MM.1S (cell line): Measurements from ENCODE around the gene CCDC85C.

Experiments used
- DNase-seq: peaks from one replicate; pipeline ENCODE4 v3.0.0-alpha.2; 2015
- H2AFZ ChIP-seq: fragments of 300-600 bp; sonication (generic); 2 replicates; pipeline ENCODE4 v1.6.0; 2016; ENCODE audit warnings: antibody characterized with exemption, low read length
- H3F3A ChIP-seq: fragments of 300-600 bp; sonication (generic); 2 replicates; pipeline ENCODE4 v1.6.1; 2016; ENCODE audit warnings: mild to moderate bottlenecking, antibody characterized with exemption, low read length, moderate library complexity, mixed read lengths; ENCODE audit not compliant: insufficient read depth
- H3K27ac ChIP-seq: fragments of 300-600 bp; sonication (generic); 2 replicates; pipeline ENCODE4 v1.5.1; 2016; ENCODE audit warnings: mild to moderate bottlenecking, low read length
- H3K27me3 ChIP-seq: fragments of 300-600 bp; sonication (generic); replicated peaks from 2 replicates; pipeline ENCODE4 v1.6.0; 2016; ENCODE audit warnings: low read length; ENCODE audit not compliant: insufficient read depth
- H3K36me3 ChIP-seq: fragments of 300-600 bp; sonication (generic); replicated peaks from 2 replicates; pipeline ENCODE4 v1.6.1; 2016; ENCODE audit warnings: mild to moderate bottlenecking, low read length, mixed read lengths; ENCODE audit not compliant: insufficient read depth
- H3K4me1 ChIP-seq: fragments of 300-600 bp; sonication (generic); 2 replicates; pipeline ENCODE4 v1.6.1; 2016; ENCODE audit warnings: low read length, mixed read lengths
- H3K4me2 ChIP-seq: fragments of 300-600 bp; sonication (generic); 2 replicates; pipeline ENCODE4 v1.6.0; 2016; ENCODE audit warnings: low read depth, low read length
- H3K4me3 ChIP-seq: fragments of 300-600 bp; sonication (generic); 2 replicates; pipeline ENCODE4 v1.5.1; 2016; ENCODE audit warnings: low read length, mixed read lengths
- H3K79me2 ChIP-seq: fragments of 300-600 bp; sonication (generic); 2 replicates; pipeline ENCODE4 v1.6.1; 2016; ENCODE audit warnings: mixed run types, low read length, mixed read lengths
- H3K9ac ChIP-seq: fragments of 300-600 bp; sonication (generic); 2 replicates; pipeline ENCODE4 v1.6.1; 2016; ENCODE audit warnings: low read length, mixed read lengths
- H3K9me2 ChIP-seq: fragments of 300-600 bp; sonication (generic); replicated peaks from 2 replicates; pipeline ENCODE4 v1.6.1; 2016; ENCODE audit warnings: mild to moderate bottlenecking, low read length, mixed read lengths; ENCODE audit not compliant: insufficient read depth
- H3K9me3 ChIP-seq: fragments of 300-600 bp; sonication (generic); replicated peaks from 2 replicates; pipeline ENCODE4 v1.6.1; 2016; ENCODE audit warnings: mild to moderate bottlenecking, low read length, mixed read lengths; ENCODE audit not compliant: insufficient read depth
- H4K20me1 ChIP-seq: fragments of 300-600 bp; sonication (generic); 2 replicates; pipeline ENCODE4 v1.6.1; 2016; ENCODE audit warnings: mild to moderate bottlenecking, low read length, moderate library complexity, mixed read lengths; ENCODE audit not compliant: insufficient read depth
- EZH2 ChIP-seq: fragments of 300-600 bp; sonication (generic); optimal IDR thresholded peaks from 2 replicates; pipeline ENCODE3; 2017; ENCODE audit warnings: low read depth, mild to moderate bottlenecking, antibody characterized with exemption, low read length, mixed read lengths
- EZH2phosphoT487 ChIP-seq: fragments of 300-600 bp; sonication (generic); IDR thresholded peaks from 2 replicates; pipeline ENCODE4 v1.6.1; 2018; ENCODE audit warnings: antibody characterized with exemption, low read length
- TF ChIP-seq, protein P1 (sequence below): fragments of 300-600 bp; sonication (generic); IDR thresholded peaks from 2 replicates; pipeline ENCODE4 v1.5.1; 2016; ENCODE audit warnings: antibody characterized with exemption, low read length, mixed read lengths

The CCDC85C gene

DNA sequence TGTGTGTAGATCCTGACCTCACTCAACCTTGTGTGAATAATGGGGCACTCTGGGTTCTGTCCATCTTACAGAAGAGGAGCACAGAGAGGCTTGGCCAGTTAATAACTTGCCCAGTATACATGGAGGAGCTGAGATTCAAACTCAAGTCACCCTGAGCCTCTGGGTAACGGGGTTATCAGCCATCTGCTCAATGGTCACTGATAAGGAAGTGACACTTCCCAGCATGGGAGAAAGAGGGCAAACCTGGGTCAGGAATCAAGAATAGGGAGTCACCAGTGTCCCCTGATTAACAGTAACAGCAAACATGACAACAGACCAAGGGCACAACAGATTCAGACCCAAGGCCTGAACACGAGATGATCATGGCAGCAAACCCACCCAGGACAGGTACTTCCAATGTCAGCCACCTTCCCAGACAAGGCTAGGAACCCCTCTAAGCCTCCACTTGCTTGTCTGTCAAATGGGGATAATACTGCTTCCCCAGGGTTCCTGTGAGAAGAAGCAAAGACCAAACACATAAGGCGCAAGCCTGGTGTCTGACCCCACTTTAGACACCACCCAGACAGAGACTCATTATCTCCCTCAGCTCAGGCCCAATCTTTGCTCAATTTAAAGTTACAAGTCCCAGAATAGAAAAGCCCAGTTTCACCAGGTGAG is 3.6 kb downstream of the CCDC85C start:
- Histone ChIP-seq H3K27me3 (no peaks in the 10 kb centered on the region), H3F3A (no peaks in the 10 kb centered on the region), H3K36me3 (no peaks in the 10 kb centered on the region), H4K20me1 (no peaks in the 10 kb centered on the region), H3K4me3 (no peak overlapping the region), H3K4me1 (no peaks in the 10 kb centered on the region), H3K9me2 (no peaks in the 10 kb centered on the region), H3K9ac (no peak overlapping the region), H3K79me2 (peaks cover 22% of the 10 kb centered on the region; the same call in 1 of the 2 replicates), H3K27ac (no peak overlapping the region), H3K4me2 (no peak overlapping the region), H2AFZ (no peak overlapping the region), H3K9me3 (no peaks in the 10 kb centered on the region)
- no peak for DNase-seq
- TF ChIP-seq, protein P1, sequence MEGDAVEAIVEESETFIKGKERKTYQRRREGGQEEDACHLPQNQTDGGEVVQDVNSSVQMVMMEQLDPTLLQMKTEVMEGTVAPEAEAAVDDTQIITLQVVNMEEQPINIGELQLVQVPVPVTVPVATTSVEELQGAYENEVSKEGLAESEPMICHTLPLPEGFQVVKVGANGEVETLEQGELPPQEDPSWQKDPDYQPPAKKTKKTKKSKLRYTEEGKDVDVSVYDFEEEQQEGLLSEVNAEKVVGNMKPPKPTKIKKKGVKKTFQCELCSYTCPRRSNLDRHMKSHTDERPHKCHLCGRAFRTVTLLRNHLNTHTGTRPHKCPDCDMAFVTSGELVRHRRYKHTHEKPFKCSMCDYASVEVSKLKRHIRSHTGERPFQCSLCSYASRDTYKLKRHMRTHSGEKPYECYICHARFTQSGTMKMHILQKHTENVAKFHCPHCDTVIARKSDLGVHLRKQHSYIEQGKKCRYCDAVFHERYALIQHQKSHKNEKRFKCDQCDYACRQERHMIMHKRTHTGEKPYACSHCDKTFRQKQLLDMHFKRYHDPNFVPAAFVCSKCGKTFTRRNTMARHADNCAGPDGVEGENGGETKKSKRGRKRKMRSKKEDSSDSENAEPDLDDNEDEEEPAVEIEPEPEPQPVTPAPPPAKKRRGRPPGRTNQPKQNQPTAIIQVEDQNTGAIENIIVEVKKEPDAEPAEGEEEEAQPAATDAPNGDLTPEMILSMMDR = no peak
- no peak for TF ChIP-seq EZH2
- TF ChIP-seq EZH2phosphoT487 = no peak

DNA sequence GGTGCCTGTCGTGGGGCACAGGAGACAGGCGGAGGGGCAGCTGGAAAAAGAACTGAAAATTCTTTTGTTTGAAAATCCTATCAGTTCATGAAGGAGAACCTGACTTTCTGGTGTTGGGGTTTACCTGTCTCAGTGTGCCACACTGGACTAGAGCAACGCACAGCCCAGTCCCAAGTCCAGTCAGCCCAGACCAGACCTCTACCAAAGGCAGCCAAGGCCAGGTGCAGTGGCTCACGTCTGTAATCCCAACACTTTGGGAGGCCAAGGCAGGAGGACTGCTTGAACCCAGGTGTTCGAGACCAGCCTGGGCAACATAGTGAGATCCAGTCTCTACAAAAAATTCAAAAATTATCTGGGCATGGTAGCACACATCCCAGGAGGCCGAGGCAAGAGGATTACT is 4.6 kb downstream of the CCDC85C start:
- Histone ChIP-seq H3K9me2 (no peaks in the 10 kb centered on the region), H3K27me3 (no peaks in the 10 kb centered on the region), H3K27ac (no peak overlapping the region), H3K36me3 (no peaks in the 10 kb centered on the region), H4K20me1 (no peaks in the 10 kb centered on the region), H3K4me3 (no peak overlapping the region), H3K9me3 (no peaks in the 10 kb centered on the region), H3K9ac (no peak overlapping the region), H3K4me1 (no peaks in the 10 kb centered on the region), H2AFZ (no peak overlapping the region), H3K4me2 (no peak overlapping the region), H3F3A (no peaks in the 10 kb centered on the region), H3K79me2 (peaks cover 27% of the 10 kb centered on the region)
- TF ChIP-seq EZH2phosphoT487 (no peak), EZH2 (no peak)
- TF ChIP-seq, protein P1 = no peak
- DNase-seq = no peak

DNA sequence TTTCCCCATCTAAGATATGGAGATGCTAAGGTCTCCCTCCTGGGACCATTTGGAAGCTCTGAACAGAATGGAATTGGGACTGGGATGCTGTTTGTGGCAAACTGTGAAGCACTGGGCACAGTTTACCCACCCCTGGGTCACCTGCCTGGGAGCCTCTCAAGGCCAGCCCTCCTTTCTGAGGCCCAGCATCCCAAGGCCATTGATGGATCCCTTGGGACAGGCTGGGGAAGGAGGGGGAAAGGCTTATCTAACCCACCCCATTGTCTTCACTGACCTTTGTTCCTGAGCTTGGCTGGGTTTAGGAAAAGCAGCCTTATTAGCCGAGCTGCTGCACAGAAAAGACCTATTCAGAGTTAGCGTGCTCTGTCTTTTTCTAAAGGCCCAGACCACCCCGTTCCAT is 5.2 kb downstream of the CCDC85C start:
- Histone ChIP-seq H3K9me3 (no peaks in the 10 kb centered on the region), H3K4me2 (no peak overlapping the region), H3K27ac (no peak overlapping the region), H3F3A (no peaks in the 10 kb centered on the region), H2AFZ (no peak overlapping the region), H3K27me3 (no peaks in the 10 kb centered on the region), H3K36me3 (no peaks in the 10 kb centered on the region), H3K4me3 (no peak overlapping the region), H3K4me1 (no peaks in the 10 kb centered on the region), H4K20me1 (no peaks in the 10 kb centered on the region), H3K79me2 (peaks cover 31% of the 10 kb centered on the region), H3K9me2 (no peaks in the 10 kb centered on the region), H3K9ac (no peak overlapping the region)
- no peak for DNase-seq
- TF ChIP-seq, protein P1 = no peak
- TF ChIP-seq EZH2phosphoT487 = no peak
- no peak for TF ChIP-seq EZH2
